Neural cell (in vitro differentiated cells): ENCODE measurements around the gene SF3B4. TPM values are rescaled to one million over a fixed set of nuclear protein-coding genes. Genes with fewer than 3 reads are reported as not detected.

Source experiments
- H2AFZ ChIP-seq: fragments of 200-600, 300-800 bp; sonication (generic), shearing (Covaris generic); 2 replicates; pipeline ENCODE4 v1.6.0; 2014; ENCODE audit warnings: low read depth, mild to moderate bottlenecking, antibody characterized with exemption, low read length, moderate library complexity
- H3F3A ChIP-seq: fragments of 200-600 bp; shearing (Covaris generic); 2 replicates; pipeline ENCODE4 v1.6.1; 2016; ENCODE audit warnings: mild to moderate bottlenecking, moderate library complexity, mixed read lengths, antibody characterized with exemption, low read length; ENCODE audit not compliant: insufficient read depth, poor library complexity, severe bottlenecking
- H3K27ac ChIP-seq: fragments of 200-600, 300-800 bp; sonication (generic), shearing (Covaris generic); 2 replicates; pipeline ENCODE4 v1.5.1; 2014; ENCODE audit warnings: mild to moderate bottlenecking, low read length, moderate library complexity
- H3K27me3 ChIP-seq: fragments of 300-800, 200-600 bp; sonication (generic), shearing (Covaris generic); 2 replicates; pipeline ENCODE4 v1.6.0; 2014; ENCODE audit warnings: mild to moderate bottlenecking, low read depth, low read length, moderate library complexity; ENCODE audit not compliant: insufficient read depth
- H3K36me3 ChIP-seq: fragments of 300-800, 200-600 bp; sonication (generic), shearing (Covaris generic); 2 replicates; pipeline ENCODE4 v1.5.1; 2014; ENCODE audit warnings: mild to moderate bottlenecking, antibody characterized with exemption, low read length, moderate library complexity; ENCODE audit not compliant: insufficient read depth
- H3K4me2 ChIP-seq: fragments of 300-800, 200-600 bp; sonication (generic), shearing (Covaris generic); 2 replicates; pipeline ENCODE4 v1.6.0; 2014; ENCODE audit warnings: mild to moderate bottlenecking, low read length
- H3K4me3 ChIP-seq: fragments of 300-800, 200-600 bp; sonication (generic), shearing (Covaris generic); 2 replicates; pipeline ENCODE4 v1.5.1; 2014; ENCODE audit warnings: mild to moderate bottlenecking, low read length, moderate library complexity
- H3K79me2 ChIP-seq: fragments of 200-600 bp; shearing (Covaris generic); replicated peaks from 2 replicates; pipeline ENCODE4 v1.6.0; 2014; ENCODE audit warnings: mild to moderate bottlenecking, low read length, moderate library complexity; ENCODE audit not compliant: insufficient read depth
- H3K9ac ChIP-seq: fragments of 300-800, 200-600 bp; sonication (generic), shearing (Covaris generic); 2 replicates; pipeline ENCODE4 v1.6.1; 2016; ENCODE audit warnings: mild to moderate bottlenecking, low read length, mixed read lengths
- H3K9me2 ChIP-seq: fragments of 200-600 bp; shearing (Covaris generic); 2 replicates; pipeline ENCODE4 v1.6.1; 2016; ENCODE audit warnings: mild to moderate bottlenecking, low read length, mixed read lengths; ENCODE audit not compliant: insufficient read depth
- H3K9me3 ChIP-seq: fragments of 200-600, 300-800 bp; sonication (generic), shearing (Covaris generic); 2 replicates; pipeline ENCODE4 v1.6.1; 2016; ENCODE audit warnings: mild to moderate bottlenecking, mixed run types, low read length, moderate library complexity, mixed read lengths
- H4K20me1 ChIP-seq: fragments of 200-600 bp; shearing (Covaris generic); 2 replicates; pipeline ENCODE4 v1.6.1; 2016; ENCODE audit warnings: mild to moderate bottlenecking, mixed run types; ENCODE audit not compliant: insufficient read depth
- EZH2 ChIP-seq: fragments of 200-600, 300-800 bp; shearing (Covaris generic), sonication (generic); IDR thresholded peaks from 2 replicates; pipeline ENCODE4 v1.6.1; 2014; ENCODE audit warnings: antibody characterized with exemption, low read length, borderline replicate concordance, mild to moderate bottlenecking; ENCODE audit not compliant: insufficient read depth, poor library complexity, severe bottlenecking
- MXI1 ChIP-seq: fragments of 450-650 bp; conservative IDR thresholded peaks from 2 replicates; pipeline ENCODE4 v1.6.1; 2014; ENCODE audit warnings: antibody characterized with exemption, mild to moderate bottlenecking; ENCODE audit not compliant: poor library complexity, severe bottlenecking
- POLR2AphosphoS5 ChIP-seq: IDR thresholded peaks from 2 replicates; pipeline ENCODE4 v1.6.1; 2012
- RAD21 ChIP-seq: fragments of 450-650 bp; conservative IDR thresholded peaks from 2 replicates; pipeline ENCODE4 v1.6.1; 2014; ENCODE audit warnings: antibody characterized with exemption, mild to moderate bottlenecking, moderate library complexity
- REST ChIP-seq: IDR thresholded peaks from 2 replicates; pipeline ENCODE4 v1.6.1; 2012; ENCODE audit warnings: borderline replicate concordance
- SMC3 ChIP-seq: fragments of 450-650 bp; conservative IDR thresholded peaks from 2 replicates; pipeline ENCODE4 v1.6.1; 2014; ENCODE audit warnings: antibody characterized with exemption, mild to moderate bottlenecking, moderate library complexity; ENCODE audit not compliant: poor library complexity
- TAF1 ChIP-seq: IDR thresholded peaks from 2 replicates; pipeline ENCODE4 v1.6.1; 2012; ENCODE audit warnings: low read depth
- polyA plus RNA-seq: library from polyadenylated mRNA; depleted of rRNA; stranded (reverse); fragments of >200 nt; gene quantifications from 2 replicates; pipeline ENCODE4 v1.2.3, GENCODE V29; 2014
- TF ChIP-seq, protein P1 (sequence below): fragments of 450-650 bp; IDR thresholded peaks from 2 replicates; pipeline ENCODE4 v1.5.1; 2014; ENCODE audit warnings: antibody characterized with exemption, mild to moderate bottlenecking, moderate library complexity; ENCODE audit not compliant: poor library complexity, severe bottlenecking

Gene SF3B4
- polyA plus RNA-seq, 1 donor from 2014 or later, result 14.1 TPM

DNA sequence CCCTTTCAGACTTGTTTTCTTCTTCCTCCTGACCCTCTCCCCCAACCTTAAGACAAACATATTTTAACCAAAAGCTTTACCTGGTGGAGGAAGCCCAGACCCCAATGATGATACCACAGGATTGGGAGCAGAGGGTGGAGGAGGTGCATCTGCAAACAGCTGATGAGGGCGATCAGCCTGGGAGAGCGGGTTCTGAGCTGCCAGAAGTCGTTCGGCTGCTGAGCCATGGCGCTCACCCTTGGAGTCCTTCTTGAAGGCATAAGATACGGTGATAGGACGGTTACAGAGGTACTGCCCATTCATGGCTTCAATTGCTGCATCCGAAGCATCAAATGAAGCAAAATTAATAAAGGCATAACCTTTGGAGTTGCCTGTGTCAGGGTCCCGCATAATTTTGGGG lies 1.3 kb downstream of the SF3B4 start:
- Histone ChIP-seq H3K9ac (no peak overlapping the region), H3F3A (no peaks in the 10 kb centered on the region), H3K79me2 (peaks cover 17% of the 10 kb centered on the region), H3K4me2 (peak overlapping the region; percentile 80), H3K27me3 (no peaks in the 10 kb centered on the region), H3K9me2 (no peaks in the 10 kb centered on the region), H3K4me3 (peak overlapping the region; percentile 87), H4K20me1 (no peaks in the 10 kb centered on the region), H2AFZ (no peak overlapping the region), H3K36me3 (peaks cover 6% of the 10 kb centered on the region), H3K9me3 (no peaks in the 10 kb centered on the region), H3K27ac (no peak overlapping the region)
- no peak for TF ChIP-seq SMC3
- no peak for TF ChIP-seq RAD21
- no peak for TF ChIP-seq EZH2
- no peak for TF ChIP-seq MXI1

- H3K9ac ChIP-seq, result no peak overlapping the region
- no peak overlapping the region for H3K27ac ChIP-seq
- peaks cover 17% of the 10 kb centered on the region for H3K79me2 ChIP-seq
- H3F3A ChIP-seq, result no peaks in the 10 kb centered on the region
- no peak for TF ChIP-seq TAF1
- TF ChIP-seq, protein P1, sequence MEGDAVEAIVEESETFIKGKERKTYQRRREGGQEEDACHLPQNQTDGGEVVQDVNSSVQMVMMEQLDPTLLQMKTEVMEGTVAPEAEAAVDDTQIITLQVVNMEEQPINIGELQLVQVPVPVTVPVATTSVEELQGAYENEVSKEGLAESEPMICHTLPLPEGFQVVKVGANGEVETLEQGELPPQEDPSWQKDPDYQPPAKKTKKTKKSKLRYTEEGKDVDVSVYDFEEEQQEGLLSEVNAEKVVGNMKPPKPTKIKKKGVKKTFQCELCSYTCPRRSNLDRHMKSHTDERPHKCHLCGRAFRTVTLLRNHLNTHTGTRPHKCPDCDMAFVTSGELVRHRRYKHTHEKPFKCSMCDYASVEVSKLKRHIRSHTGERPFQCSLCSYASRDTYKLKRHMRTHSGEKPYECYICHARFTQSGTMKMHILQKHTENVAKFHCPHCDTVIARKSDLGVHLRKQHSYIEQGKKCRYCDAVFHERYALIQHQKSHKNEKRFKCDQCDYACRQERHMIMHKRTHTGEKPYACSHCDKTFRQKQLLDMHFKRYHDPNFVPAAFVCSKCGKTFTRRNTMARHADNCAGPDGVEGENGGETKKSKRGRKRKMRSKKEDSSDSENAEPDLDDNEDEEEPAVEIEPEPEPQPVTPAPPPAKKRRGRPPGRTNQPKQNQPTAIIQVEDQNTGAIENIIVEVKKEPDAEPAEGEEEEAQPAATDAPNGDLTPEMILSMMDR, result no peak
- no peak for TF ChIP-seq RAD21
- TF ChIP-seq POLR2AphosphoS5, result no peak
- TF ChIP-seq MXI1, result no peak
- no peak for TF ChIP-seq REST
- H3K9me2 ChIP-seq, result no peaks in the 10 kb centered on the region
- H4K20me1 ChIP-seq, result no peaks in the 10 kb centered on the region
- no peak overlapping the region for H2AFZ ChIP-seq
- H3K4me2 ChIP-seq, result no peak overlapping the region
- H3K36me3 ChIP-seq, result peaks cover 6% of the 10 kb centered on the region
- no peaks in the 10 kb centered on the region for H3K27me3 ChIP-seq
- H3K9me3 ChIP-seq, result no peaks in the 10 kb centered on the region
- peak overlapping the region; percentile 87 for H3K4me3 ChIP-seq
Observed at GRCh38 chr1:149925751-149926150, 1.9 kb downstream of the SF3B4 start.

- no peaks in the 10 kb centered on the region for H3F3A ChIP-seq
- H3K27me3 ChIP-seq, result no peaks in the 10 kb centered on the region
- H3K27ac ChIP-seq, result no peak overlapping the region
- no peaks in the 10 kb centered on the region for H3K9me3 ChIP-seq
- H3K9me2 ChIP-seq, result no peaks in the 10 kb centered on the region
- peak overlapping the region; percentile 87 for H3K4me3 ChIP-seq
- no peak overlapping the region for H3K9ac ChIP-seq
- peaks cover 17% of the 10 kb centered on the region for H3K79me2 ChIP-seq
- TF ChIP-seq MXI1, result no peak
- no peak for TF ChIP-seq POLR2AphosphoS5
- H3K36me3 ChIP-seq, result peaks cover 6% of the 10 kb centered on the region
- H4K20me1 ChIP-seq, result no peaks in the 10 kb centered on the region
- no peak overlapping the region for H3K4me2 ChIP-seq
- H2AFZ ChIP-seq, result no peak overlapping the region
Observed at GRCh38 chr1:149925345-149925744, 2.3 kb downstream of the SF3B4 start.
